IMR-90 (cell line): ENCODE data around the gene RANBP3.

Experiments
- BHLHE40 ChIP-seq: fragments of 150-350 bp; IDR thresholded peaks from 2 replicates; pipeline ENCODE4 v1.6.1; 2016; ENCODE audit warnings: mild to moderate bottlenecking, low read depth, low read length
- CHD1 ChIP-seq: IDR thresholded peaks from 2 replicates; pipeline ENCODE4 v1.6.1; 2012; ENCODE audit warnings: low read depth, low read length, improper control_type of control experiment
- POLR2A ChIP-seq: IDR thresholded peaks from 2 replicates; pipeline ENCODE4 v1.6.1; 2012; ENCODE audit warnings: mild to moderate bottlenecking, low read depth, low read length
- RAD21 ChIP-seq: IDR thresholded peaks from 2 replicates; pipeline ENCODE4 v1.6.1; 2012; ENCODE audit warnings: low read length, improper control_type of control experiment
- RFX5 ChIP-seq: IDR thresholded peaks from 2 replicates; pipeline ENCODE4 v1.8.0; 2012; ENCODE audit warnings: low read depth, mild to moderate bottlenecking, low read length, moderate library complexity
- TF ChIP-seq, protein P1 (sequence below): conservative IDR thresholded peaks from 2 replicates; pipeline ENCODE4 v1.5.1; 2012; ENCODE audit warnings: mild to moderate bottlenecking, low read depth, low read length, improper control_type of control experiment
- TF ChIP-seq, protein P2 (sequence below): fragments of 150-350 bp; IDR thresholded peaks from 2 replicates; pipeline ENCODE4 v1.6.1; 2017; ENCODE audit warnings: mild to moderate bottlenecking, antibody characterized with exemption, low read length, low read depth

DNA sequence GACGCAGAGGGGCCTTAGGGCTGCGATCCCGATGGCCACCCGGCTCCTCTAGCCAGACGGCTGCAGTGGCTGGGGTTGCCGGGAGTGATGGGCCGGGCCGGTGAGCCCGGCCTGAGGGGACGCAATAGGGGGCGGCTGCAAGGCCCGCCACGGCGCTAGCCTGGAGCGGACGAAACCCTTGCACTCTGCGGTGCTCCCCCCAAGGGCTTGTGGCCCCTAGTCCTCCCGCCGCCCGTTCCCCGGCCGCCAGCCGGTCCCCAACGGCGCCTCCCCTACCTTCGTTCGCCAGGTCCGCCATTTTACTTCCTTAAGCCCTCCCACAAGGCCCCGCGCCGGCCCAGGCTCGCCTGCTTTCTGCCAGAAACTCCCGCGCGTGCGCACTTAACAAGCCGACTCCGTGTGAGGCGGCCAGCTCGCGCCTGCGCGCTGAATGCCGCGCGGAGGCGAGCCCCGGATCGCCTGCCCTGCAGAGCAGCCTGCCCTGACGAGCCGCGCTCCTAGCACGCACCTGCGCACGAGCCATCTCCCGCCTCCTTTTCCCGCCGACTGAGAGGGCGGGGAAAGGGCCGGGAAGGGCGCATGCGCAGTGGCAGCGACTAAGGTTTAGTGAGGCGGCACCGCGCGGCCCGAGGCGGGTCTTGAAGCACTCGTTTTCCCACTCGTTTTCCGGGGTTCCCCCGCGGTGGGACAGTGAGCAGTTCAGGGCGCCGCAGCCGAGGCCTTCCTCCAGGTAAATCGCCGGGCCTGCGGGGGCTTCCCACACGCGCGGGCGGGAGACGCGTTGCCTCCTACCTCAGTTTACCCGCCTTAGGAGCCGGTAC lies at the start of gene RANBP3:
- TF ChIP-seq, protein P1, sequence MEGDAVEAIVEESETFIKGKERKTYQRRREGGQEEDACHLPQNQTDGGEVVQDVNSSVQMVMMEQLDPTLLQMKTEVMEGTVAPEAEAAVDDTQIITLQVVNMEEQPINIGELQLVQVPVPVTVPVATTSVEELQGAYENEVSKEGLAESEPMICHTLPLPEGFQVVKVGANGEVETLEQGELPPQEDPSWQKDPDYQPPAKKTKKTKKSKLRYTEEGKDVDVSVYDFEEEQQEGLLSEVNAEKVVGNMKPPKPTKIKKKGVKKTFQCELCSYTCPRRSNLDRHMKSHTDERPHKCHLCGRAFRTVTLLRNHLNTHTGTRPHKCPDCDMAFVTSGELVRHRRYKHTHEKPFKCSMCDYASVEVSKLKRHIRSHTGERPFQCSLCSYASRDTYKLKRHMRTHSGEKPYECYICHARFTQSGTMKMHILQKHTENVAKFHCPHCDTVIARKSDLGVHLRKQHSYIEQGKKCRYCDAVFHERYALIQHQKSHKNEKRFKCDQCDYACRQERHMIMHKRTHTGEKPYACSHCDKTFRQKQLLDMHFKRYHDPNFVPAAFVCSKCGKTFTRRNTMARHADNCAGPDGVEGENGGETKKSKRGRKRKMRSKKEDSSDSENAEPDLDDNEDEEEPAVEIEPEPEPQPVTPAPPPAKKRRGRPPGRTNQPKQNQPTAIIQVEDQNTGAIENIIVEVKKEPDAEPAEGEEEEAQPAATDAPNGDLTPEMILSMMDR = no peak
- no peak for TF ChIP-seq CHD1
- no peak; the same call in 1 of the 2 replicates for TF ChIP-seq POLR2A
- peak; percentile 86 for TF ChIP-seq BHLHE40
- TF ChIP-seq, protein P2, sequence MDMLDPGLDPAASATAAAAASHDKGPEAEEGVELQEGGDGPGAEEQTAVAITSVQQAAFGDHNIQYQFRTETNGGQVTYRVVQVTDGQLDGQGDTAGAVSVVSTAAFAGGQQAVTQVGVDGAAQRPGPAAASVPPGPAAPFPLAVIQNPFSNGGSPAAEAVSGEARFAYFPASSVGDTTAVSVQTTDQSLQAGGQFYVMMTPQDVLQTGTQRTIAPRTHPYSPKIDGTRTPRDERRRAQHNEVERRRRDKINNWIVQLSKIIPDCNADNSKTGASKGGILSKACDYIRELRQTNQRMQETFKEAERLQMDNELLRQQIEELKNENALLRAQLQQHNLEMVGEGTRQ = no peak
- TF ChIP-seq RFX5 = no peak
- no peak for TF ChIP-seq RAD21
